M059J (cell line): ENCODE data around the gene FAM120AOS. TPM values are rescaled to one million over a fixed set of nuclear protein-coding genes. Genes with fewer than 3 reads are reported as not detected.
"Not testable (repeated sequence)": the region's sequence is repeated elsewhere in the genome, so short reads cannot be mapped to it uniquely, and the experiment has no call there.

ENCODE experiments used
- DNase-seq: peaks from one replicate; pipeline ENCODE4 v3.0.0-alpha.2; 2012; ENCODE audit warnings: low read depth
- total RNA-seq: library from RNA; depleted of rRNA; stranded (reverse); fragments of >200 nt; shearing (Covaris generic); gene quantifications from 2 replicates; pipeline ENCODE4 v1.2.3, GENCODE V29; 2014

Gene FAM120AOS
- total RNA-seq, 1 experiment from 2014 or later = 56.1 TPM

DNA sequence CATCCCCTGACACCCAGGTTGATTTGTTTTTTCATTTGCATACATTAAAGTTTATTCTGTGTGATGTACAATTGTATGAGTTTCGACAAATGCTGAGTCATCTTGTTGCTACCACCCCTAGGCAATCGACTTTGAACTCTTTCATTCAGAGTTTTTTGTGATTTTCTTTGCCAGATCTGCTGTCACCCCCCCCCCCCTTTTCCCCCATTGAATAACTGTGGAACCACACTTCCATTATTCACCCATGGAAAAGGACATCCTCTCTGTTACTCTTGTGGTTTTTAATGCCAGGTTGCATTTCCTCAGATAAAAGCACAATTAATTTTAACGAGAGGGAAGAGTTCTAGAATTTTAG lies 13.7 kb upstream of the FAM120AOS start:
- DNase-seq = peak; percentile 60

DNA sequence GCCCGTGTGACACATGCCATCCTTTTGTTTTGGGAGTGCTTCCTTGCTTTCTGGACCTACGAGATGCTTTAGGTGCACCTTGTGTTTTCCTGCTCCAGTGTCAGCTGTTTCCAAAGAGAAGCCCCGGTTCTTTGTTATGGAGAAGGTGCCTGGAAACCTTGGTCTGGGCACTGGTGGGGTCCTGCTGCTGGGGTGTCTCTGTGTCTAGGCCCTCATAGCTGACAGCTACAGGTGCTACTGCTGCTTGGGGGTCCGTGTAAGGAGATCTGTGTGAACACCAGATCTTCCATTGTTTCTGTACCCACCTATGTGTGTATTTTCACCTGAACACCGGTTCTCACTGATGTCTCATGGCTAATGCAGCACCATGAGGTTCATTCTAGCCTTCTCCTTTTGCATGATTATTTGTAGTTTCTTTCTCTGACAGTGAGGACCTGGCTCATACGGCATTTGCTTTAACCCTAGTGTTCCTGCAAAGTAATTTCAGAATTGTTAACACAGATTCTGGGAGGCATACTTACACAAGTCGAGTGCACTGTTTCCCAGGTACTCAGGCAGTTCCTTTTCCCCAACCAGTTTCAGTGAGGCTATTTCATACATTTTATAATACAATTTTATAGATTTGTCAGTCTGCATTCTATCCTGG lies 13.2 kb upstream of the FAM120AOS start:
- peak; percentile 26 for DNase-seq

DNA sequence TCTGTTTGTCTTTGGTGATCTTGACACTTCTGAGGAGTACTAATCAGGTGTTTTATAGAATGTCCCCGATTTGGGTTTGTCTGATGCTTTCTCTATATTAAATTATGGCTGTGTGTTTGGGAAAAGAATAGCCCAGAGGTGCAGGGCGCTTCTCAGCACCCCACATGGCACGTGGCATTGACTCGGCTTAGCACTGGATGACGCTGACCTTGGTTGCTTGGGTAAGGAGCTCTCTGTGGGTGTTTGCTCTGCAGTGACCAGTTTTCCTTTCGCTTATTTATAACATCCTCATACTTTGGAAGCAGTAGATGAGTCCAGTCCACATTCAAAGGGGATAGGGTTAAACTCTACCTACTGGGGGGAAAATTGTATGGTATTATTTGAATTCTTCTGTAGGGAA lies 12.5 kb upstream of the FAM120AOS start:
- no peak for DNase-seq

DNA sequence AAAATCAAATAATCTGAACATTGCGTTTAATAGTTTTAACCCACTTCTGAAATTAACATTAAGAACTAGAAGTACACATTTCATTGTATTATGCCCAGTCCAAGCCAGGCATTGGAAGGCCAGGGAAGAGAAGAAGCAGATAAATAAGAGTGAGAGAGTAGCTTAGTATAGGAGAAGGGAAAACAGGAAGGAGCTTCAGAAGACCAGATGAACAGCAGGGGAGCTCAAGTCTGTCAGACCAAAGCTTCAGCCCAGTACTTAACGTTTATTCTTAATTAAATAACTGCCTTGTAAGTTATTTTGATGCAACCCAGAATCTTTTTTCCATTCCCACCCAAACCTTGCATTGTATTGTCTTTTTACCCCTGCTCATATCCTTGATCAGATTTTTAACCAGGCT lies 11.5 kb upstream of the FAM120AOS start:
- DNase-seq = no peak

DNA sequence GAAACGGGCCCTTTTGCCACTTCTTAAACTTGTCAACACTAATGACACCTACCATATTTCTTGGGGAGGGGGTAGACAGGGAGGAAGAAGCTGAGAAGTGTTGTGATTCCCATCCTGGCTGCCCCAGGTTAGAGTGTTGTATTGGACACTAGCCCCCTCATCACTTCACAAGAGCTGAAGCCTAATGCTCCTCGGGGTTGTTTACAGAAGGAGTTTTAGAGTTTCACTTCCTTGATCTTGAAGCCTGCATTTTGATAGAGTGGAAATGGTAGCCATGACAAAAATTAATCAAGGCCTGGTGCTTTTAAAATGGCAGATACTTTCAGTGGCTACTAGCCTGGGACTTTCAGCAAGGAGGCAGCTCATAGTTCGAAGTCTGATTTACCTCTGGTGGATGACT lies 11.0 kb upstream of the FAM120AOS start:
- no peak for DNase-seq

DNA sequence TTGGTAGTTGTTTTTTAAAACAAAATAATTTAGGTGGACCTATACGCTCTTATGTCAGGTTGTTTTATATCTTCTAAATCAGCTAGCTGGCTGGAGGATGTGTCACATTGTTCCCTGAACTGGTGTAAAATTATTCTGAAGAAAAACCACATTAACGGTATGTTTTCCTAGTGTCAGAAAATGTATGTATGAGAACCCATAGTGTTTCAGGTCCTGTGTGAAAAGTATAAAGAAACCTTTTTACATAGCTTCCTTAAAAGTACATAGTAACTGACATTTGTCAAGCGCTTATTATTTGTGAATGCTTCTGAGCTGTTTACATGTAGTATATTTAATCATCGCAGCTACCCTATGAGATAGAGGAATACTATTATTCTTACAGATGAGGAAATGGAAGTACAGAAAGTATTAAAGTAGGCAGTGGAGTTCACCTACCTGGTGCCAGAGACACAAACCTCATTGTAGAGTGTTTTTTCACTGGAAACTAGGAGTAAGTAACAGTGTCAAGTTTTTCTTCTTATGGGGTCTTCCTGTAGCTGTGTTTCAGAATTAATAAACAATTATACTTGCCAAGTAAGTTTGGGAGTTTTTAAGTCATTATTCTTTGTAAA lies 10.4 kb upstream of the FAM120AOS start:
- no peak for DNase-seq

DNA sequence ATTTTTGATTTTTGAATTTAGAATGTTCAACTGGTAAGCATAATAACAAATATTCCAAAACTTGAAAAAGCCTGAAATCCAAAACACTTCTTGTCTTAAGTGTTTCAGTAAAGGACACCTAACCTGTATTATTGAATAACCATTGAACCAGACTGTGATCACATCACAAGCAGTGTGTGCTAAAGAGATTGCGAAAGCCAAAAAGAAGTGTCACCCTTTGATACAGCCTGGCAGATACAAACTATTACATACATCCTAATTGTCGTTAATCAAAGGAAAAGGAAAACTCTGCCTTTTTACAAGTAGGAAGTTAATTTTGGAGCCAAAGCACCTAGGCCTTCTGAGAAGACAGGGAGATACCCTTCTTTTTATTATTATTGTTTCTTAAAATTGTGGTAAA lies 8.4 kb upstream of the FAM120AOS start:
- no peak for DNase-seq

DNA sequence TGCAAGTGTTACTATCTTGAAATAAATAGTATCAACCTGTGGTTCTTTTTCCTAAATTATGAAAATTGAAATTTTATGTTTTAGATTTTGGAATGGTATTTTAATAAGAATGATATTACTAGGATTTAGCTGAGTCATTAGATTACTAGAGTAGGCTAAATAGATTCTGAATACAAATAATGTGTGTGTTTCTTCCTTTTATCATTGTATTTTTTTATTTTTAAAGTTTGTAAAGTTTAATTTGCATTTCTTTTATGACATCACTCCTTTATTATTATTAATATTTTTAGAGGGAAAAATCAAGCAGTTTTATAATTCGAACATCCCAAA lies 8.0 kb upstream of the FAM120AOS start:
- no peak for DNase-seq

DNA sequence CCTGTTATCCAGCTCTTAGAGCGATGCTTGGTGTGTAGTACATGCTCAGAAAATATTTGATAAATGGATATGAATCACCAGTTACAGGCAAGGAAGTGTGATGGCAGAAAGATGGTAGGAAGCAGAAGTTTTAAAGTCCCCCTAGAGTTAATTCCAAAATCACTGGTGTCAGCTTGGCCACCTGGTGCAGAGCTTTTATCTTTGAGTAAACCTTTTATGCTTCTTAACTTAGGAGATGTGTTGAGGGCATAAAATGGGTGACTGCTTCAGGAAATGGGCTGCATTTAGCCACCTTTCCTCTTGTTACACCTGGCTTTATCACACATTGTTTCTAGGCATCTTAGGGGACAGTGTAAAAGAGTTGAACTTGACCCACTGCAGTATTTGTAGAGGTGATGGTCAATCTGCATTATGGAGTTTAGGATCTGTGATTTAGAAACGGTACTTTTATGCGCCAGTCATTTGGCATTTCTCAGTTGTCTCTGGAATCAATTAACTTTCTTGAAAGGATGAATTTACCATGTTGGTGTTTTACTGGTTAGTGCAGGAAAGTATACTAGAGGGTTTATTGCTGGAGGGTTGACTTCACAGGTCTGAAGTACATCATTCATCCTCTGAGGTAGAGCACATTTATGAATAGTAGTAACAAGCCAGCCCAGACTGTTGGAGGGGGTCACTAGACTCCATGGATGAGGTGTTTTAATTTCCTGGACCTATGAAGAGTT lies 7.5 kb upstream of the FAM120AOS start:
- no peak for DNase-seq

DNA sequence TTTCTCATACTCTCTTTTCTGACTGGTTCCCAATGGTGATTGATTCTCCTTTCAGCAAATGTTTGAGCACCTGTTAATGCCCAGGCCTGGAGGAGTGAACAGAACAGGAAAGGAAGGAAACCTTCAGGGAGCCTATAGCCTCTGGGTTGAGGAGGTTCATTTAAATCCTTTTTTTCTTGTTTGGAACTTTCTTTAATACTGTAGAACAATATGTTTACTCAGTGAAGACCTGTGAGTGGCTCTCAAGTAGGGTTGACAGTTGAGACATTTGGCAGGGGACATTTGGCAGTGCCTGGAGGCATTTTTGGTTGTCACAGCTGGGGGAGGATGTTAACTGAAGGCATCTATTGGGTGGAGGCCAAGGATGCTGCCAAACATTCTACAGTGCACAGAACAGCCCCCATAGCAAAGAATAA lies 6.1 kb upstream of the FAM120AOS start:
- DNase-seq = no peak

DNA sequence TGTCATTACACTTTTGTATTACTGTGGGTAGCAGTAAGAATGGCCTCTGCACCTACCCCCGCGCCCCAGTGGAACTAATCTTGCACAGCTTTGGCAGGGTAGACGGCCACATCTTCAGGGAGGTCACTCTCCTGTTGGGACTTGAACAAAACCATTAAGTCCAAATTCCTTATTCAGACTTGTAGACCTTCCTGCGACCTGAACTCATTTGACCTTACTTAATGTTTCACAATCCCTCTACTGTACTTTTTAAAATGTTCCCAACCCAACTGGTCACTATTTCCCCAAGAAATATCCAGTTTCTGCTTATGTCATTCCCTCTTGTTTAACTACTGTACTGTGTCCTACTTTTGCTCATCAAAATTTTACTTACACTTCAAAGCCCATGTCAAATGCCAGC lies 5.3 kb upstream of the FAM120AOS start:
- no peak for DNase-seq

DNA sequence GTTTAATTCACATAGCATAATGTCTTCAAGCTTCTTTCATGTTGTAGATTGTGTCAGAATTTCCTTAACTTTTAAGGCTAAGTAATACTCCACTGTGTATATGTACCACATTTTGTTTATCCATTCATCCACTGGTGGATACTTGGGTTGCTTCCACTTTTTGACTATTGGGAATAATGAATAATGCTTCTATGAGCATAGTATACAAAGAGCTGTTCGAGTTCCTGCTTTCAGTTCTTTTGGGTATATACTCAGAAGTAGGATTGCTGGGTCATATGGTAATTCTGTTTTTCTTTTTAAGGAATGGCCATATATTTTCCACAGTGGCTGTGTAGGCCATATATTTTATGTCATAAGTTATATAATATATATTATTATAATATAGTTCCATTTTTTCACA lies 3.6 kb upstream of the FAM120AOS start:
- no peak for DNase-seq

DNA sequence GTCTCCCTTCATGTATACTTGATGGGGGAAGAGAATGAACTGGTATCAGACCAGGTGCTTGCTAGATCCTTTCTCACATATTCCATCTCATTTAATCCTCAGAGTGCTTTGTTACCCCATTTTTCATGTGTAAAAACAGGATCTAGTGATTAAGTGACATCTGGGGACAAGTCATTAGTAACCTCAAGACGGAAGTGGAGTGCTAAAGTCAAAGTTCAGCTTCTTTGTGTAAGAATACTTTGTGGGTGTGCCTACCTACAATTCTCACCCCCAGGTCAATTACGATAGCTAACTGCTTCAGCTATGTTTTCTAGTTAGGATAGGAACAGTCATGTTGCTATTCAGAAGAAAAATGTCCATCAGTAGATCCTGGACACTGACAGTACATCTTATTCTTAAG lies 3.1 kb upstream of the FAM120AOS start:
- no peak for DNase-seq

DNA sequence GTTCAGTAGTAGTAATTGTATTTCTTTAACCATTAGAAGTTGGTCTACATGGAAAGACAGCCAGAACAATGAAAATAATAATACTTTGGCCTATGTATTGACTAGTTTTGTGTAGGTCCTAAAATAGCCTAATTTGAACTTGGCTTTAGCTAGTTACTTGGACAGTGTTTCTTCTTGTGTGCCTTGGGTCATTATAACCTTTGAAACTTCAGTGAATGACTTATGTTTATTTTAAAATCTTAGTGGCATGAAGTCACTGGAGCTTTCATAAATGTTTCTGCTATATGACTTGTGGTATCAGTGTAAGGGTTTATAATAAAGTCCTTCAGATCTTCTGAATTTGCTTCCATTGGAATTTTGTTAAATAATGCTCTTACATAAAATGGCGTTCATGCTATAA lies 2.6 kb upstream of the FAM120AOS start:
- DNase-seq = no peak

DNA sequence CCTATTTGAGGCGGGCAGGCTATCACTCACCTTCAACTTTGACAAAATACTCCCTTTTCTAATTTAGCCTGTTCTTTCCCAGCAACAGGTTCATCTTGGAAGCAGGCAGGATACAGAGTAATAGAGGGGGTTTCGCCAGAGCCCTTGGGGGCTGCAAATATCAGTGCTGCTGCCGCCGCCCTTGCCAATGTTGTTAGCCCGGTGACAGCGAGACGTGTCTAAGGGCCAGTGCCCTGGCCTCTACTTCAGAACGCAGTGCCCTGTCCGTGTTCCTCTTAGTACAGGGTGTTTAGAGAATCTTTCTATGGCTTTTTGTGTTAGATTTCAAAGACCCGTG lies 703 bp downstream of the FAM120AOS start:
- no peak for DNase-seq

DNA sequence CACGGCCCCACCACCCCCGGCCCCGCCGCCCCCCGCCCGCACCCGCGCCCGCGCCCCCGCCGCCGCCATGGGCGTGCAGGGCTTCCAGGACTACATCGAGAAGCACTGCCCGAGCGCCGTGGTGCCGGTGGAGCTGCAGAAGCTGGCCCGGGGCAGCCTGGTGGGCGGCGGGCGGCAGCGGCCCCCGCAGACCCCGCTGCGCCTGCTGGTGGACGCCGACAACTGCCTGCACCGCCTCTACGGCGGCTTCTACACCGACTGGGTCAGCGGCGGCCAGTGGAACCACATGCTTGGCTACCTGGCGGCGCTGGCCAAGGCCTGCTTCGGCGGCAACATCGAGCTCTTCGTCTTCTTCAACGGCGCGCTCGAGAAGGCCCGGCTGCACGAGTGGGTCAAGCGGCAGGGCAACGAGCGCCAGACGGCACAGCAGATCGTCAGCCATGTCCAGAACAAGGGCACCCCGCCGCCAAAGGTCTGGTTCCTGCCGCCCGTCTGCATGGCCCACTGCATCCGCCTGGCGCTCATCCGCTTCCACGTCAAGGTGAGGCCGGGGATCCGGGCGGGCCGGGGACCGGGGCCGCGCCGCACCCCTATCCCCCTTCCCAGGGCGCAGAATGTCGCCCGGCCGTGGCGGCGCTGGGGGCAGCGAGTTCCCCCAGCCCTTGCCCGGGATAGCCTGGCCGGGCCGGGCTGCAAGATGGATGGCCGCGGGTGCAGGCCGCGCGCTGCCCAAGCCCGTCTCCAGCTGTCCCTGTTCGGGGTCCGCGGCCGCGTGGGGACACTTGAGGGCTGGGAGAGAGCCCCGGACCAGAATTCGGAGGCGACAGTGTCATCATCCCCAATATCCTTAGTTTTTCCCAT lies 1.3 kb downstream of the FAM120AOS start:
- peak; percentile 59 for DNase-seq

DNA sequence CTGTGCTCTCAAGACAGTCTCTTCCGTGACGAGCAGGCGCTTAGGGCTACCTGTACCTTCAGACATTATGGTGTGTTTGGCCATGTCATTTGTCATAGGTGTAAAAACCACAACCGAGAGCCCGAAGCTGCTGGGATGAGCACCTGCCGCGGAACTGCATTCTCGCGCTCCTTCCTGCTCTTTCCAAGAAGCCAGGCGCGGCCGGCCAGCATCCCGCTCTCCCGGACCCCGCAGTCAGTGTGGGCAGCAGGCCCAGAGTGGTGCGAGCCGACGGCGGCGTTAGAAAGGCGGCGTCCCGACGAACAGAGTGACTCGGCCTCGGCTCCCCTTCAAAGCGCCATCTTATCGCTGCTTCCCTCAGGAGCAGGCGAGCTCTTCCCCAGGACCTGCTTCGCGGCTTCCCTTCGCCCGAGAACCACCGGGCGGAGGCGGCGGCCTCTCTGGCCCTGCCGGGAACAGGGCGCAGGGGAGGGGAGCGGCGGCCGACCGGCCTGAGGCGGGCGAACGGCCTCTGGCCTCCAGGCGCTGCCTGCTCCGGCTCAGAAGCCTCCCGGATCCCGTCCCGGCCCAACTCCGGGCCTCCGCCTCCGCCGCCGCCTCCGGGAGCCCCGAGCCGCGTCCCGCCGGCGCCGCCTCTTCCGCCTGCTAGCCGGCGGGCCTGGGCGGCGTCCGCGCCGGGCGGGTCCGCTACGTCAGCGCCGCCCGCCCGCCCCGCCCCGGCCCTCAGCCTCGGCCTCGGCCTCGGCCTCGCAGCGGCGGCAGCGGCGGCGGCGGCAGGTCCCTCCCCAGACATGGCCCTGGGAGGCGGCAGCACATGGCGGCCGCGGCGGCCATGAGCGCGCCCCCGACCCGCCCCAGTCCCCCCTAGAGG lies 2.2 kb downstream of the FAM120AOS start, which contains the start of gene FAM120A:
Gene FAM120A, plus strand, starts transcription at position 741 of the 871 bp plus-strand sequence. CDS start 231 bp downstream, outside the sequence.
- DNase-seq = peak; percentile 74

DNA sequence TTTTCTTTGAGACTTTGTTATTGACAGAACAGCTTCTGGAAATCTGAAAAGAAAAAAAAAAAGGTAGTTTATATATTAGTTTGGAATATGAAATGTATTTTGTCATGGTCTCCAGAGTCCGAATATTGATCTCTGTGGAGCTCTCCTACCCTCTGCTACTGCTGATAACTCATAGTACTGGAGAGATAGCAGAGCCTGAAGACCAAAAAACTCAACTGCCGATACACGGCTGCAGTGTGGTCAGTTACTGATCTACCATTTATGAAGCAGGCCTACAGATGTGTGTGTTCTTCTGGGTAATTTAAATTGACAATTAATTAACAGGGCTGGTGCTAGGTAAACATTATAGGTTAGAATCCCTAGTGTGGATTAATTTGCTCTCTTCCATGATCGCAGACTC lies 5.7 kb downstream of the FAM120AOS start:
- DNase-seq = no peak

DNA sequence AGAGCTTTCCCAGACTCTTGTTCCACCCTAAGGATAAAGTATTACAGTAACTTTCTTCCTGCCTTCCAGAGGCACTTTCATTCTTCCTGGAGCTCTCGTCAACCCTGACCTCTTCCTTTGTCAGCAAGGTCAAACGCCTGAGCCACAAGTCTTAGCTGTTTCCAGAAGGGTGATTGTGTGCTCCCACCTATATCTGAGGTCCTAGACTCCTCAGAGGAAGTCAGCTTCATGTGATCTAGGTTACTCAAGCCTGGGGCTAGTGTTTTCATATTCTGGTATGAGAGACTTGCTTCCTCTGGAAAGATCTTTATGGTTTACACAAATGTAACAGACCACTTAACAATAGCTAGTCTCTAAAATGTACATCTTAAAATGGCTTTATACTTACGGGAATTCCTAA lies 7.3 kb downstream of the FAM120AOS start:
- no peak for DNase-seq

DNA sequence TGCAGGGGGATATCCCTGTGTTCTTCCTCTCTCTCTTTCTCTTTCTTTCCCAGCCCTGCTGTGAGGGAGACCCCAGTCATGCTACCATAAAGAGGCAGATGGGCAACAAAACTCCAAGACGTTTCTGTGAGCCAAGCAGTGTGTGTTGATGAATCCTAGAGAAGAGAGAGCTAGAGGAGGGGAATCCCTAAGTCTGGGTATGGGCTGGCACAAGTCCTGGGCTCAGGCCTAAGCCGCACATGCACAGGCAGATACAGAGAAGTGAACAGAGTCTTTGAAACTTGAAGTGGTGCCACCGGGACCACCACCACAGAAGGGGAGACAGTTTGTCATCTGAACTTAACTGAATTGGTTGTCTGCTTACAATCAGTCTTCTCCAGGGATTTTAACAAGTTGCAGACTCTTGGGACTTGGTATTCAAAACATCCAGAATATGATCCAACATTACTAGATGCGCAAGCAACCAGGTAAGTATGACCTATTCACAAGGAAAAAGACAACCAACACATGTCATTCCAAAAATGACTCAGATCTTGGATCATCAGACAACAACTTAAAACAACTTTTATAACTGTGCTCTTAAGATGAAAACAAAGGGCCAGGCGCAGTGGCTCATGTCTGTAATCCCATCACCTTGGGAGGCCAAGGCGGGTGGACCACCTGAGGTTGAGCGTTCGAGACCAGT lies 12.3 kb downstream of the FAM120AOS start:
- DNase-seq = no peak

DNA sequence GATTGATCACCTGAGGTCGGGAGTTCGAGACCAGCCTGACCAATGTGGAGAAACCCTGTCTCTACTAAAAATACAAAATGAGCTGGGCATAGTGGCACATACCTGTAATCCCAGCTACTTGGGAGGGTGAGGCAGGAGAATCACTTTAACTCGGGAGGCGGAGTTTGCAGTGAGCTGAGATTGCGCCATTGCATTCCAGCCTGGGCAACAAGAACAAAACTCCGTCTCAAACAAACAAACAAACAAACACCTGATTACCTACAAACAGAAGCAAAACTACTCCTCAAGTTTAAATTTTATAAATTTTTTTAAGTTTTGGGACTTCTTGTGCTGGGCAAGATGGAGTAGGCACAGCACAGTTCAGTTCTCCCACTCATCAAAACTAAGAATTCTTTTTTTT lies 14.1 kb downstream of the FAM120AOS start:
- not testable (repeated sequence) for DNase-seq
